IPS DF 4.7 (cell line): ENCODE results near the gene SMR3A.

Source experiments
- DNase-seq: peaks from one replicate; pipeline ENCODE4 v3.0.0-alpha.2; 2013; ENCODE audit warnings: low spot score; ENCODE audit errors: extremely low read depth

The SMR3A gene

GRCh38 chr4:70360460-70360859, at the start of gene SMR3A:
SMR3A (plus strand) TSS chr4:70360760; CDS start chr4:70362116, 1,356 bp downstream.
- no peak for DNase-seq

GRCh38 chr4:70313736-70314135, 46.8 kb upstream of the SMR3A start:
- no peak for DNase-seq

GRCh38 chr4:70315928-70316327, 44.6 kb upstream of the SMR3A start:
- no peak for DNase-seq

- DNase-seq: no peak
These were observed 34.5 kb upstream of the SMR3A start for GRCh38 chr4:70326052-70326451.

GRCh38 chr4:70334681-70335080, 25.9 kb upstream of the SMR3A start, which contains the start of gene CABS1:
CABS1 (plus strand) TSS chr4:70334981; CDS start chr4:70335040, 59 bp downstream.
- no peak for DNase-seq

GRCh38 chr4:70336043-70336442, 24.5 kb upstream of the SMR3A start:
- DNase-seq: no peak

GRCh38 chr4:70337886-70338420, 22.6 kb upstream of the SMR3A start:
- no peak for DNase-seq

- DNase-seq: no peak
These were observed 4.4 kb upstream of the SMR3A start for GRCh38 chr4:70356185-70356584.

GRCh38 chr4:70359115-70359661, 1.4 kb upstream of the SMR3A start:
- no peak for DNase-seq

- no peak for DNase-seq
These were observed 3.4 kb downstream of the SMR3A start for GRCh38 chr4:70364002-70364401.

GRCh38 chr4:70365479-70365878, 4.9 kb downstream of the SMR3A start:
- no peak for DNase-seq

GRCh38 chr4:70367813-70368212, 7.3 kb downstream of the SMR3A start:
- DNase-seq: no peak

GRCh38 chr4:70371987-70372386, 11.4 kb downstream of the SMR3A start:
- no peak for DNase-seq

GRCh38 chr4:70372760-70373159, 12.2 kb downstream of the SMR3A start:
- DNase-seq: no peak

GRCh38 chr4:70380578-70380977, 20.0 kb downstream of the SMR3A start:
- DNase-seq: no peak

GRCh38 chr4:70382691-70383181, 22.2 kb downstream of the SMR3A start, which contains the start of gene SMR3B:
SMR3B (plus strand) TSS chr4:70383131; CDS start chr4:70384511, 1,380 bp downstream.
- DNase-seq: no peak

GRCh38 chr4:70392057-70392776, 31.7 kb downstream of the SMR3A start:
- DNase-seq: no peak

GRCh38 chr4:70397580-70397979, 37.0 kb downstream of the SMR3A start, which contains the start of gene OPRPN:
OPRPN (plus strand) TSS chr4:70397940; CDS start chr4:70399286, 1,346 bp downstream.
- DNase-seq: no peak

- DNase-seq: no peak
These were observed 38.8 kb downstream of the SMR3A start for GRCh38 chr4:70399319-70399718.

GRCh38 chr4:70402762-70403161, 42.2 kb downstream of the SMR3A start:
- DNase-seq: no peak

- no peak for DNase-seq
These were observed 45.2 kb downstream of the SMR3A start for GRCh38 chr4:70405765-70406164.
